Measurements from ENCODE around the gene BRINP3.

GRCh38 chr1:190196020-190196419 is 281.6 kb downstream of the BRINP3 start:
- no peak for TF ChIP-seq CTCF (IDR thresholded peaks at IDR 0.05)
- no peak for TF ChIP-seq POLR2AphosphoS5 (IDR thresholded peaks at IDR 0.05)

Measured in esophagus muscularis mucosa (tissue), 3 donors.